Activated CD4-positive, alpha-beta T cell treated with anti-CD3 and anti-CD28 coated beads, Interleukin-2, amount 50 U/mL, for 24 hours (primary cell): Measurements from ENCODE around the gene PCCA.
"Not testable (repeated sequence)": the region's sequence is repeated elsewhere in the genome, so short reads cannot be mapped to it uniquely, and the experiment has no call there.

Experiments used
- DNase-seq, 2 donors: peaks; one replicate each; pipeline ENCODE4 v3.0.0-alpha.2; 2020; ENCODE audit warnings: low read depth in 1 of 2, low spot score in 1 of 2

PCCA gene

DNA sequence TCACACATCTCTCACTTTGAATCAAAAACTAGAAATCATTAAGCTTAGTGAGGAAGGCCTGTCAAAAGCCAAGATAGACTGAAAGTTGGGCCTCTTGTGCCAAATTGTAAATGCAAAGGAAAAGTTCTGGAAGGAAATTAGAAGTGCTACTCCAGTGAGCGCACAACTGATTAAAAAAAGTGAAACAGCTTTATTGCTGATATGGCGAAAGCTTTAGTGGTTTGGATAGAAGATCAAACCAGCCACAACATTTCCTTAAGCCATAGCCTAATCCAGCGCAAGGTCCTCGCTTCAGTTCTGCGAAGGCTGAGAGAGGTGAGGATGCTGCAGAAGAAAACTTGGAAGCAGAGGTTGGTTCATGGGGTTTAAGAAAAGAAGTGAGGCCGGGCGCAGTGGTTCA is 7.6 kb downstream of the PCCA start:
- no peak for DNase-seq

DNA sequence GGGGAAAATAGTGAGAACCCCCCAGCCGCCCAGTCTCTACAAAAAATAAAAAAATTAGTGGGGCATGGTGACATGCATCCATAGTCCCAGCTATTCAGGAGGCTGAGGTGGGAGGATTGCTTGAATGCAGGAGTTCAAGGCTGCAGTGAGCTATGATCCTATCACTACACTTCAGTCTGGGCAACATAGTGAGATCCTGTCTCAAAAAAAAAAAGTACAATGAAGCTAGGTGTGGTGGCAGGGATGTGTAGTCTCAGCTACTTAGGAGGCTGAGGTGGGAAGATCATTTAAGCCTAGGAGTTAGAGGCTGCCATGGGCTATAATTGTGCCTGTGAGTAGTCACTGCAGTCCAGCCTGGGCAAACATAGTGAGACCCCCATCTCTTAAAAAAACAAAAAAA is 8.9 kb downstream of the PCCA start:
- DNase-seq, result no peak

- DNase-seq, result no peak
These were observed 9.7 kb downstream of the PCCA start for GRCh38 chr13:100098445-100099116.

GRCh38 chr13:100099117-100099445 is 10.2 kb downstream of the PCCA start:
- not testable (repeated sequence) for DNase-seq

DNA sequence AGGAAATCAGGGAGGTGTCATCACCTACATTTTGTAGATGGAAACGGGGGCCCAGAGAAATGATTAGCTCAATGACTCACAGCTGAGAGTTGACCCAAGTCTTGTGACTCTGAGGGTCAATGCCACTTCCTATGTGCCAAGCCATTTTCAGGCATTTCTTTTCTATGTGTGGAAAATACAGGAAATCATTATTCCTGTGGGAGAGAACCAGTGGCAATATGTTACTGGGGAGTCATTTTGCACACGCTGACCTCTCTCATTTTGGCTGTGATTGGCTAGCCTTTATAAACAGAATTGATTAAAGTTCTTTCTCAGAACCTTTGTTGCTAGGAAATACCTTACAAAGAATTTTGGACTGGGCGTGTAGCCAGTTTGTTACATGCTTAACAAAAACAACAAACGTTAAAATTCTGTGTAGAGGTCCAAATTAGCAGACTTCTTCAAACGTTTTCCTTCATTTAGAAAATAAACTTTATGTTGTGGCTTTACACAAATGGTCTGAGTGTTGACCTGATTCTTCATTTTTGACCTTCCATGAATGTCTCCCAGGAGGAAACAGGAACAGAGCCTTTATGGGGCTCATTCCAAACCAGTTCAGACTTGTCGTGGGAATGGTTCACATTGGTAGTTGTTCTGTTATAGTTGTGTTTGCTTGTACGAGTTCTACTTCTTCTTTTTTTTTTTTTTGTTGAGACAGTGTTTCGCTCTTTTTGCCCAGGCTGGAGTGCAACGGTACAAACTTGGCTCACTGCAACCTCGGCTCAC is 11.4 kb downstream of the PCCA start:
- no peak for DNase-seq

GRCh38 chr13:100102042-100102441 is 13.1 kb downstream of the PCCA start:
- DNase-seq, result no peak

DNA sequence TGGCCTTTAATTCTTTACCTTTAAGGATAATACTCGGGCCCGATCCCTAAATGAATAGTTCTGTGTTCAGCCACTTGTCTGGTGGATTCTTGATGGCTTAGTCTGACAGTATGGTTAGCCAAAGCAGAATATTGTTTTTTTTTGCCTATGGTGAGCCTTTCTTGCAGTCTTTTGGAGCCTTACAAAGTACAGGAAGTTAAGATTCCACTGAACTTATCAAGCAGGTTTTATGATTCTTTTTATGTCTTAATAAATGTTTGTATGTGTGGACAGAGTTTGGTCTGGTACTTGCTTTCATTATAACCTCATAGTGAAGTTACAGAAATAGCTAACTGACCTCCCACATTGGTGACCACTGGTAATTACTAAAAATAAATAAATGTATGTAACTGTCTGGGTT is 17.1 kb downstream of the PCCA start:
- DNase-seq, result no peak

DNA sequence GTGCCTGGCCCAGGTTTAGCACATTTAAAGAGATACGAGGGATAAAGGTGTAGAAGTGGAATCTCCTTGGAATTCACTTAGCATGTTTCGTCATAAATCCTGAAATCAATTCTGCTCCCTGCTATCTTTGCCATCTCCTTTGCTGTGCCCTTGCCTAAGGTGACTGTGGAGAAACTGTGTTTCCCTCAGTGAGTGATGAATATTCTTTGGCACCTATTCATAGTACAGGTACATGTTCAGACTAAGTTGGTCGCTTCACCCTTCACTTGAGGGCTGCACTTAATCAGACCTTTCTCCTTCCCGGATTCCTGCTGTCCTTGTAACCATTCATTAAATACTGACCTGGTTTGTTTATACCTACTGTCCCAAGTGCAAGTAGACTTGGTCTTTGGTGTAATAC is 17.8 kb downstream of the PCCA start:
- no peak for DNase-seq

DNA sequence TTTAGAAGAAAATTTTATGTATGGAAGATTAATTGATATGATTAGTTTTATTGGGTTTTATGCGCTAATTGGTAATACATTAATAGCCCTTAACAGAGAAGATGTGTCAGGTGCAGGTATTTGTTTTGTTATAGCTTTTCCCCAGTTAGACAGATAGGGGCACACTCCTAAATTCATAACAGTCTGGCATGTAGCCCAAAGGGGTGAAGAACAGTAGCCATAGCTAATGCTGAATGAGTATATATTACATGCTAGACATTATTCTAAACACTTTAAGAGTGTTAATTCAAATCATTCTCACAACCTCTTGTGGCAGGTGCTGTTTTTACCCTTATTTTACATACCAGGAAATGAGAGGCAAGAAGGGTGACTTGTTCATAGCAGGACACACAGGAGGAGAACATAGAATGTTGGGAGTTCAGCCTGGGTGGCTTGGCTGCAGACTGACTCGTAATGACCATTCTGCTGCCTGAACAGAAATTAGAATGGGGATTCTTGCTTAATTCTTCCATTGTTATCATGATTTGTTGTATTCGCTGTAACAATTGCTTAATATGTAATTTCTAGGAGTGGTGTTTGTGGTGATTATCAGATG is 20.1 kb downstream of the PCCA start:
- no peak for DNase-seq

DNA sequence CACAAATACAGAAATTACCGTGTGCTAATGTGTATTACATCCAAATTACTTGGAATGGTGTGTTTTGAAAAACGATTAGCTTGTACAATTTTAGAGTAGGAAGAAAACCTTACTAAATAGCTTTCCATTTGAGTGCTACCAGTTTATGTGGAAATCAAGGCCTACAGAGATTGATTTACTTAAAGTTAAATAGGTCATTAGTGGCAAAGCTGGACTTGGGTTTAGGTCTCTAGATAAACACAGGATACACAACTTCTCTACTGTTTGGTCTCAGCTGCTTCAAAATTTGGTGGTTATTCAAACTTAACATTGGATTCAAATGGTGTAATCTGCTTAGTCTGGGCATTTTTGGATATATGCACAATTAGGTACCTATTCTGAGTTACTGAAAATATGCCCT is 21.4 kb downstream of the PCCA start:
- no peak for DNase-seq

DNA sequence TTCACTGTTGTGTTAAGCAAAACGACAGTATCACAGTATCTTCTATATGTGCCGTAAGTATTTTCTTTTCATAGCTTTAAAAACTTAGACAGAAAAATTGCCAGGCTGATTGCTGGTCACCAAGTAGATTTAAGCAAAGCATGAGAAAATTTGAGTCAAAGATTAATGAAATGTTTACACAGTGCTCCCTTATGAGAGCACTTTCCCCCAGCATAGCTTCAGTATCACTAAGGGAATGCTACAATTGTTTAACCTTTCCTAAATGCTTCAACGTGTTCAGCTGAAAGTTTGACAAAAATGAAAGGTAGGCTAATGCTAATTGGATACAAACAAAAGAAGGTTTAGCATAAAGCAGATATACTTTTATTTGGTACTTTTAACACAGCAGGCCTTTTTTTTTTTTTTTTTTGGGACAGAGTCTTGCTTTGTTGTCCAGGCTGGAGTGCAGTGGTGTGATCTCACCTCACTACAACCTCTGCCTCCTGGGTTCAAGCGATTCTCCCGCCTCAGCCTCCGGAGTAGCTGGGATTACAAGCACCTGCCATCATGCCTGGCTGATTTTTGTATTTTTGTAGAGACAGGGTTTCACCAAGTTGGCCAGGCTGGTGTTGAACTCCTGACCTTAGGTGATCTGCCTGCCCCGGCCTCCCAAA is 23.4 kb downstream of the PCCA start:
- DNase-seq, result no peak

- no peak for DNase-seq
These were observed 26.9 kb downstream of the PCCA start for GRCh38 chr13:100115693-100116254.

DNA sequence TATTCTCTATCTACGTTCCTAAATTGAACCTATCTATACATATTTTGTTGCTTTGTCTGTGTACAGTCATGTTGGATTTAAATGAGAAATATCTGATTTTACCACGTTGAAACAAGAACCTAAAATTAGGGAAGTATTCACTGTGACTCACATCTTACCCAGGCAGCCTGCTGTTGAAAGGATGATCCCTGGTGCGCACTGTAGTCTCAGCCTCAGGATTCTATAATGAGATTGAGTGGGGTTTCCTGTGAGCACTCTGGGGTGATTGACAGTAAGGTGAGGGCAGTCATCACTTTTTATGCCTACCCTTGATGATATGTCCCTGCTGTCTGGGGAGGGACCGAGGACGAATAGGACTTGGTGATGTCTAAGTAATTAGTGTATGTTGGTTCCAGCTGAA is 35.4 kb downstream of the PCCA start:
- no peak for DNase-seq

GRCh38 chr13:100125946-100126345 is 37.1 kb downstream of the PCCA start:
- DNase-seq, result no peak

- peak in 1 of 2 donors; percentile 2 for DNase-seq
These were observed 39.5 kb downstream of the PCCA start for GRCh38 chr13:100128373-100128772.

- no peak for DNase-seq
These were observed 39.9 kb downstream of the PCCA start for GRCh38 chr13:100128838-100129237.

GRCh38 chr13:100129605-100130004 is 40.7 kb downstream of the PCCA start:
- DNase-seq, result no peak

DNA sequence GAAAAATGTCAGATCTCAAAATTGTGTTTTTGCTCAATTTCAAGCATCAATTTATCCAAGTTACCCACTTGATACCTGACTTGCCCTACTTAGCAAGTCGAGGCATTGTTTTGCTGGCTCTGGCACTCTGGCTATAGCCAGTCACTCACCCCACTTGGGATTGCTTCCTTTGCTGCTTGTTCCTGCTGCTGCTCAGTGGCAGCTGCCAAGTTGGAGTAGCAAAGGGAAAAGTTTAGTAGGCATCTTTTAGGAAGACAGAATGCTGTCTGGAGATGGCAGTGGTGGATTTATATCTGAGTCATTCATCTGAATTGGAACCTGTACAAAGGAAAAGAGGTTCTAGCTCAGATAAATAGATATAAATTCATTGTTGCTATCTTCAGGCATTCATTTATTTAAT is 41.2 kb downstream of the PCCA start:
- no peak for DNase-seq

DNA sequence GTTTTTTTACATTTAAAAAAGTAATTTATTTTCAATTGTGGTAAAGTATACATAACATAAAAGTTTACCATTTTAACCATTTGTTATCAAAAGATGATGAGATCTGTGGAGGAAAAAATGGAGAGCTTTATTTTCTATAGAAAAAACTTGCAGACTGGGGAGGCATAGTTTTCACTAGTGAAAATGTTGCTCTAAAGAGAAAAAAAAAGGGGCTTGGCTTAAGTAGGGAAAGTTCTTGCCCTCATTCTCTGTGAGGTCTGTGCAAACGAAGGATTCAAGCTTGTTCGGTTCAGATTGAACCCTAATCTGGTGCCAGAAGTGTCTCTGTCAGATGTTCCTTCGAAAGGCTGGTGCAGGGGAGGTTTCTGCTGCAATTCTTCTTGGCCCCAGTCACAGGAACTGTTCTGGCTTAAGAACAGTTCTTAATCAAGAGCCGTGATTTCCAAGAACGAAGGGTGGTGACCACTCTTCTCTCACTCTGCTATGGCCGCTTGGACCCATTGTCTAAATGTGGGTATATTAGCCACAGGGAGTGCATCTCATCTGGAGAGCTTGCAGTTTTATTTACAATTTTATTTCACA is 42.1 kb downstream of the PCCA start:
- DNase-seq, result no peak

- peak in 1 of 2 donors; percentile 70 for DNase-seq
These were observed 43.1 kb downstream of the PCCA start for GRCh38 chr13:100131863-100132574.
